Endothelial cell of umbilical vein (primary cell): ENCODE results near the gene GLIS2.

Experiments used
- EZH2 ChIP-seq: IDR thresholded peaks from 2 replicates; pipeline ENCODE4 v1.6.1; 2012; ENCODE audit warnings: borderline replicate concordance, low read depth, mild to moderate bottlenecking, moderate library complexity, low read length, inconsistent platforms; ENCODE audit not compliant: severe bottlenecking
- POLR2AphosphoS5 ChIP-seq: IDR thresholded peaks from 2 replicates; pipeline ENCODE4 v1.6.1; 2012; ENCODE audit warnings: low read depth, mild to moderate bottlenecking, control low read depth, low read length, moderate library complexity; ENCODE audit not compliant: insufficient read depth

GRCh38 chr16:4280625-4281024 is 35.2 kb upstream of the GLIS2 start:
- TF ChIP-seq EZH2 (no peak), POLR2AphosphoS5 (no peak)
